ENCODE results near the gene CSTA.
A peak's percentile ranks its signal among the peaks of the same experiment; 100 is the strongest.

Gene CSTA

GRCh38 chr3:122377975-122378374 is 52.9 kb downstream of the CSTA start:
- TF ChIP-seq REST (IDR thresholded peaks at IDR 0.05; ENCODE audit: low read depth), result no peak
- no peak for TF ChIP-seq RAD21 (IDR thresholded peaks at IDR 0.05; ENCODE audit: low read depth)
- TF ChIP-seq CREB1 (IDR thresholded peaks at IDR 0.05; ENCODE audit: low read depth), result no peak
- no peak for TF ChIP-seq TAF1 (IDR thresholded peaks at IDR 0.05; ENCODE audit: low read depth)
- TF ChIP-seq ZBTB7A (IDR thresholded peaks at IDR 0.05; ENCODE audit: low read depth), result no peak
- no peak for TF ChIP-seq FOXM1 (IDR thresholded peaks at IDR 0.05; ENCODE audit: borderline replicate concordance, low read depth)
- no peak for TF ChIP-seq EGR1 (IDR thresholded peaks at IDR 0.05)
- TF ChIP-seq, protein P1, sequence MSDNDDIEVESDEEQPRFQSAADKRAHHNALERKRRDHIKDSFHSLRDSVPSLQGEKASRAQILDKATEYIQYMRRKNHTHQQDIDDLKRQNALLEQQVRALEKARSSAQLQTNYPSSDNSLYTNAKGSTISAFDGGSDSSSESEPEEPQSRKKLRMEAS (IDR thresholded peaks at IDR 0.05), result no peak
- no peak for TF ChIP-seq CEBPB (IDR thresholded peaks at IDR 0.05)
- no peak for TF ChIP-seq YY1 (IDR thresholded peaks at IDR 0.05; ENCODE audit: low read depth)
- no peak for TF ChIP-seq NFIC (IDR thresholded peaks at IDR 0.05)

DNA sequence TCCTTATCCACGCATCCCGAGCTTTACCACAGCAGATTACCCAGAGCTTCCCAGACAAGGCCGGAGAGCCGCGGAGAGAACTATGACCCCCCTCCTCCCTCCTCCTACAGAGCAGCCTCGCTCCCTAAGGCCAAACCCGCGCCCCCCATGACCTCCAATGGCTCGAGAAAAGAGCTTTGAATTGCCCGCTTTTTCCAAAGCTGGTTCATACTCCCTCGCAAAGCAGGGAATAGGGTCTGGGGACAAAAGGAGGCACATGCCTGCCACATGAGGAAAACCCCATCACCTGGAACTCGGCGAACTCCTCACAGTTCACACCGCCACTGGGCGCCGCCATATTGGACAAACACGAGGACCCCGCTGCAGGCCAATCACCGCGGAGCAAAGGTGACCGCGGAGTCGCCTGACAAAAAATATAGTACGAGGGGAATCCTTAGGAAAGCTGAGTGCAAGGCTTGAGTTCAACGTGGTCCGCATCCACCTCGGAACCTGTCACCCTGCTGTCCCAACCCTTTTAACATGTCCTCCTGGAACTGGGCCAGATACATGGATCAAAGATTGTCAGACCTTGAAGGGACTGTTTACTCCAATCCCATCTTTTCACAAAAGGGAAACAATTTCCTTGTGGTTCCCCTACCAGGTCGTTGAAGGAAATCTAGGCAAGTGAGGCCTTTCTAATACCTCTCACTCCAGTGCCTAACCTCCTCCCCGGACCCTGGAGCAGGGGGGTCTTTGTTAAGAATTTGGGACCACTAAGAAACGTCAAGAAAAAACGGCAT is 58.0 kb downstream of the CSTA start, which contains the start of gene MIX23:
TSS of gene MIX23 (minus strand) at position 344 of the 779 bp plus-strand sequence. CDS start at position 337, 7 bp downstream.
- TF ChIP-seq TAF1 (IDR thresholded peaks at IDR 0.05; ENCODE audit: low read depth), result peak; percentile 93
- TF ChIP-seq NFIC (IDR thresholded peaks at IDR 0.05), result peak; percentile 21; the same call in 1 of the 2 replicates
- peak; percentile 98 for TF ChIP-seq YY1 (IDR thresholded peaks at IDR 0.05; ENCODE audit: low read depth)
- TF ChIP-seq TCF12 (IDR thresholded peaks at IDR 0.05; ENCODE audit: low read depth), result no peak
- TF ChIP-seq ZBTB7A (IDR thresholded peaks at IDR 0.05; ENCODE audit: low read depth), result no peak
- peak; percentile 19; the same call in 1 of the 2 replicates for TF ChIP-seq USF1 (IDR thresholded peaks at IDR 0.05)
- no peak for TF ChIP-seq REST (IDR thresholded peaks at IDR 0.05; ENCODE audit: low read depth)
- TF ChIP-seq CREB1 (IDR thresholded peaks at IDR 0.05; ENCODE audit: low read depth), result no peak
- TF ChIP-seq FOXM1 (IDR thresholded peaks at IDR 0.05; ENCODE audit: borderline replicate concordance, low read depth), result no peak
- no peak for TF ChIP-seq EP300 (IDR thresholded peaks at IDR 0.05; ENCODE audit: borderline replicate concordance)
- TF ChIP-seq TEAD4 (IDR thresholded peaks at IDR 0.05), result 0 out of 2 replicates have a peak, but pooled peaks have one; percentile 19
- TF ChIP-seq RAD21 (IDR thresholded peaks at IDR 0.05; ENCODE audit: low read depth), result no peak
- TF ChIP-seq CEBPB (IDR thresholded peaks at IDR 0.05), result no peak
- TF ChIP-seq, protein P1 (IDR thresholded peaks at IDR 0.05), result peak; percentile 79

DNA sequence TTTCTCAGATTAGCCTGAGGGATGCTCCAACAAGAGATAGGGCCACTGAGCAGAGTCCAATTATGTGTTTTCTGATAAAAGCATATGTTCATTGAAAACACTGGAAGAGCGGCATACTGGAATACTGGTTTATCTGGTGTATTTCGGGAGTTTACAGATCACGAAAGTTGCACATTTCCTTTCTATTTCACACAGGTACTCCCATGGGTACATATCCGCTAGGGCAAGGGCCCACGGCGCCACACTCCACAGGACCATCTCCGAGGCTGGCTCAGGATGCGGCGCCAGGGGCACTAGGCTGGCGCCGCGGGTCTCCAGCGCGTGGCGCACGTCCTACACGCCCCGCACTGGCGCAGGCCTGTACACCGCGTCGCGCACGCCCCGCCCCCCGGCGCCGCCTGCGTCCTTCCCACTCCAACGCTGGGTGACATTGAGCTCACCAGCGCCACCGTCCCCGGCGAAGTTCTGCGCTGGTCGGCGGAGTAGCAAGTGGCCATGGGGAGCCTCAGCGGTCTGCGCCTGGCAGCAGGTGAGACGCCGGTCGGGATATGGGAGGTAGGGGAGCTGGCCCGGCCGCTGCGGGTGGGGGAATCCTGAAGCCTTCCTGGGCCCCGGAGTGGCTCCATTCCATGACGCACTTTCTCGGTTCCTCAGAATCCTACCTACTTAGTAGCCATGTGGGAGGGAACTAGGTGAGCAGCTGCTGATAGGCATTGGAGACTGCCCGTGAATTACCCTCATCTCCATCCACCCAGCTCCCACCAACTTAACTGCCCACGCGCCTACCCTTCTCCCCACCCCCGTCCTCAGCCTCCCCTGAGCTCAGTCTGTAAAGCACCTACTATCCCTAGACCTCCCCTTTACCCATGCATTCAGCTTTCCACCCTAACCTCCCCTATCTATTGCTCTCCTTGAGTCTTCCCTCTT is 59.0 kb downstream of the CSTA start, which contains the start of gene FAM162A:
TSS of gene FAM162A (plus strand) at position 412 of the 927 bp plus-strand sequence. CDS start at position 496, 84 bp downstream.
- TF ChIP-seq TEAD4 (IDR thresholded peaks at IDR 0.05) (no peak), CREB1 (IDR thresholded peaks at IDR 0.05; ENCODE audit: low read depth) (0 out of 2 replicates have a peak, but pooled peaks have one; percentile 29), TCF12 (IDR thresholded peaks at IDR 0.05; ENCODE audit: low read depth) (peak; percentile 45; the same call in 1 of the 2 replicates), NFIC (IDR thresholded peaks at IDR 0.05) (peak; percentile 21; the same call in 1 of the 2 replicates), USF1 (IDR thresholded peaks at IDR 0.05) (no peak), EGR1 (IDR thresholded peaks at IDR 0.05) (no peak), RAD21 (IDR thresholded peaks at IDR 0.05; ENCODE audit: low read depth) (no peak), TAF1 (IDR thresholded peaks at IDR 0.05; ENCODE audit: low read depth) (peak; percentile 87), EP300 (IDR thresholded peaks at IDR 0.05; ENCODE audit: borderline replicate concordance) (peak; percentile 21; the same call in 1 of the 2 replicates), FOXM1 (IDR thresholded peaks at IDR 0.05; ENCODE audit: borderline replicate concordance, low read depth) (no peak), ZBTB7A (IDR thresholded peaks at IDR 0.05; ENCODE audit: low read depth) (peak; percentile 57; the same call in 1 of the 2 replicates), CEBPB (IDR thresholded peaks at IDR 0.05) (no peak), YY1 (IDR thresholded peaks at IDR 0.05; ENCODE audit: low read depth) (peak; percentile 80)
- TF ChIP-seq, protein P1 (IDR thresholded peaks at IDR 0.05), result peak; percentile 91

GRCh38 chr3:122387709-122388108 is 62.7 kb downstream of the CSTA start:
- TF ChIP-seq, protein P1 (IDR thresholded peaks at IDR 0.05), result no peak
- TF ChIP-seq CEBPB (IDR thresholded peaks at IDR 0.05) (no peak), CREB1 (IDR thresholded peaks at IDR 0.05; ENCODE audit: low read depth) (no peak), NFIC (IDR thresholded peaks at IDR 0.05) (no peak), RAD21 (IDR thresholded peaks at IDR 0.05; ENCODE audit: low read depth) (no peak), REST (IDR thresholded peaks at IDR 0.05; ENCODE audit: low read depth) (no peak)

Measured in Ishikawa (cell line).